Heart left ventricle (tissue), 13 donors: ENCODE data around the gene CYP2S1.

Source experiments
- CTCF ChIP-seq, 12 donors: fragments of 200-600 bp; sonication (generic) in 4 of 12; IDR thresholded peaks; one replicate each; pipeline versions ENCODE4 v1.5.0 to v1.8.0; 2018 to 2022; ENCODE audit warnings: antibody characterized with exemption in 12 of 12, mild to moderate bottlenecking in 5 of 12
- POLR2A ChIP-seq, 2 donors: fragments of 450-650 bp; IDR thresholded peaks; one replicate each; pipeline ENCODE4 v1.6.1; 2017; ENCODE audit warnings: antibody characterized with exemption in 2 of 2, mild to moderate bottlenecking in 2 of 2, moderate library complexity in 2 of 2
- donor health status: ischemic (EF 13 %, LVEDD 7.1; RV severe dilation, severe dysfunction).
- donor health status: DM: no; HTN: yes; CAD: no.
- donor health status: DM: no; HTN: no; CAD: no.
- donor health status: ischemic (EF 25% LVEDD 6.9; RV normal size, moderate dysfunction).
- donor health status: ischemic (EF 25% LVEDD 5.7; RV mildly dilated, moderate dysfunction).
- donor health status: ischemic (EF 35%, LVEDD 5.7; RV mildly dilated, moderate dysfunction).
- donor health status: nonischemic (EF 11% LVEDD 7.7; RV severe dilation, severe dysfunction).
- donor health status: DM: yes; HTN: yes; CAD: no.
- donor health status: PGD.
- donor health status: ischemic (EF 29% LVEDD 5.4; RV normal size, mild dysfunction).
- donor health status: nonischemic (EF 23%, LVEDD 6.1; RV moderate dilation, normal function).

- TF ChIP-seq CTCF (IDR thresholded peaks at IDR 0.05), result no peak
- no peak for TF ChIP-seq POLR2A (IDR thresholded peaks at IDR 0.05)
Observed at GRCh38 chr19:41220811-41221210, 27.8 kb downstream of the CYP2S1 start.
